Measurements from ENCODE around the gene COL6A2.
"Not testable (repeated sequence)": the region's sequence is repeated elsewhere in the genome, so short reads cannot be mapped to it uniquely, and the experiment has no call there.

The COL6A2 gene

DNA sequence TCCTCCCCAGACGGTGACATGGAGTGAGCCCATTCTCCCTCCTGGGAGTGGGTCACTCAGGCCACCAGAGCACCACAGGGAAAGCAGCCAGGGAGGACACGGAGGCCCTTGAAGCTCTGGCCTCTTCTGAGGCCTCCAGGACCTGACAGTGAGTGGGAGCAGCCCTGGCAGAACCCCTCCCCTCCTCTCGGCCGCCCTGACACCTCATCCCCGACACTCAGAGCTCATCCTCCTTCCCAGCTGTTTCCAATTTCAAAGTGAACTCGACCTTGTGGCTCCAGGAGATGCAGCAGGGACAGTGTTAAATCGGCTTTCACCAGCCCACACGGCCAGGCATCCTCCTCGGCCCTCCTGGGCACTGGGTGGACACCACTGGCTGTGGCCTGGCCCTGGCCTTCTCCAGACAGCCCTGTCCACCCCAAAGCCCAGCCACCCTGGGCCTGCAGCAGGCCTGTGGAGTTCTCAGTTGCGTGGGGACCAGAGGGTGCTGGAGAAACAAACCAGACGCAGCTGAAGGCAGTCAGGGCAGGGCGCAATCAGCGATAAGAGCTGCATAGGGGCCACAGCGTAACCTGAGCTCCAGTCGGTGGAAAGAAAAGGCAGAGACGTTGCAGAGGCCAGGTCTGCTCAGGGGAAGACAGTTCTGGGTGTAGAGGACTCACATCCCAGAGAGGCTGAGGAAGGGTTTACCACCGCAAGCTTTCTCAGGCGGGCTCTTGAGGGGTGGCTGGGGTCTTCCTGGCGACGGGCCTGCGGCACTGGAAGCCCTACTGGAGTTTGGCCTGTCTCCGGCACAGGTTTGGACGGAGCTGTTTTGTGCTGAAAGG, 30.4 kb downstream of the COL6A2 start:
- no peak for DNase-seq

DNA sequence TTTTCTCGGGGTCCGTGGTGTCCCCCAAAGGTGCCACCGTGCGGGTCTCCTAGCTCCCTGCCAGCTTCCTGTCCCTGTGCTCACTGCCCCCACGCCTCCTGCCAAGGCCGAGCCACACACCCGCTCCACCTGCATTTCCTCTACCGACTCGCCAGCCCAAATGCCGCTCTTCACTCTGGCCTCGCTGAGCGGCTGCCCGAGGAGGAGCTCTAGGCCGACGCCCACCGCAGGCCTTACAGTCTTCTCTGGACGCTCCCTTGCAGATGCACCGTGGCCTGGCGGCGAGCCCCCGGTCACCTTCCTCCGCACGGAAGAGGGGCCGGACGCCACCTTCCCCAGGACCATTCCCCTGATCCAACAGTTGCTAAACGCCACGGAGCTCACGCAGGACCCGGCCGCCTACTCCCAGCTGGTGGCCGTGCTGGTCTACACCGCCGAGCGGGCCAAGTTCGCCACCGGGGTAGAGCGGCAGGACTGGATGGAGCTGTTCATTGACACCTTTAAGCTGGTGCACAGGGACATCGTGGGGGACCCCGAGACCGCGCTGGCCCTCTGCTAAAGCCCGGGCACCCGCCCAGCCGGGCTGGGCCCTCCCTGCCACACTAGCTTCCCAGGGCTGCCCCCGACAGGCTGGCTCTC, 31.1 kb downstream of the COL6A2 start:
- DNase-seq: no peak

DNA sequence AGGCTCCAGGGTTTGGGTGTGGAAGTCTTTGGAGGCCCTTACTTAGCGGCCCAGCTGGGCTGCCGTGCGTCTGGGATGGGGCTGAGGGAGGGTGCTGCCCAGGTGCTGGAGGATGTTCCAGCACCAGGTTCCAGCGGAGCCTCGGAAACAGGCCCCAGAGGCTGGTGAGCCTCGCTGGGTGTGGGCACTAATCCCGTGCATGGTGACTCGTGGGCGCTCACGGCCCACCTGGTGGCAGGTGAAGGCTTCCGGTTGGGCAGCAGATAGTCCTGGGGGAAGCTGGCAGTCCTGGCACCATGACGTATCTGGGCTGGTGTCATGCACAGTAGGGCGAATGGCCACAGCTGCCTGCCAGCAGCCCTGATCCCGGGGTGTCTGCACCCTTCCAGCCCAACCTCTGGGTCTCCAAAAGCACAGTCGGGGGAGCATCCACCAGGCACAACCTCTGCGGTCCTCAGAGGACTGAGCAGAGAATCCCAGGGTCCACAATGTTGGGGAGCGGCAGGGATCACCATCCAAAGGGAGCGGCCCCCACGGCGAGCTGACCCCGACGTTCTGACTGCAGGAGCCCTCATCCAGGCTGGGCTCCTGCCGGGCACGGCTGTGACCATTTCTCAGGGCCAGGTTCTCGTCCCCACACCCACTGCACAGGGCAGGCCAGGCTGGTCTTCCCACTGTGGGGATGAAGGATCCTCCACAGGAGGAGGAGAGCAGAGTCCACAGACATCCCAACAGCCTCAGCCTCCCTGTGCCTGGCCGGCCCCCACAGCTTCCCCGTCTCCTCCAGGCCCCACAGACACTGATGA, 32.1 kb downstream of the COL6A2 start:
- no peak for DNase-seq

DNA sequence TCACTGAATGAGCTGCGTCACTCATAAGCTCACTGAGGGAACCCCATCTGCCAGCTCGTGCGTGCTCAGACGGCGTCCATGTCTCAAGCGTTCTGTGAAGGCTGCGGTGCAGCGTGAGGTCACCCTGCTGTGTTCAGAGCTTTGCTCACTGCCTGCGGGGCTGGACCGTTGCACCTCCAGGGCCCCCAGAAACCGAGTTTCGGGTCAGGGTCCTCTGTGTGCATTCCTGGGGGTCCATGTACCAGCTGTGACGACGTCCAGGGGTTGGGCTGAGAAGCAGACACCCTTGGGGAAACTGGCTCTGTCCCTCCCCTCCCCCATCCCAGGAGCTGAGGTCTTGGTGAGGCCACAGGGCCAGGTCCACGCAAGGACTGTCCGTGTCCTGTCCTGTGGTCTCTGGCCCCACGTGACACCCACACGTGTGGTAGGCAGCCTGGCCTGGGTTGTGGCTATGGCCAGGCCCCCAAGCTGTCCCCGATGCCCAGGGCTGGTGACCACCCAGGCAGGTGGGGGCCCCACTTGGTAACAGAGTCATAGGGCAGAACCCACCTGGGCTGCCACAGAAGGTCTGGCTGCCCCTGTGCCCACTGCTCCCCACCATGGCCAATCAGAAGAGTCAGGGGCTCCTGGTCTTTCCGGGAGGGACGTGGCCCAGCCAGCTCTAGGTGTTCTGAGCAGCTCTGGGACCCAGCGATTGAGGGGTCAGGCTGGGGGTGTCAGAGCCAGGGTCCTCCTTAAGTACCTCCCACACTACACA, 33.1 kb downstream of the COL6A2 start:
- no peak for DNase-seq

DNA sequence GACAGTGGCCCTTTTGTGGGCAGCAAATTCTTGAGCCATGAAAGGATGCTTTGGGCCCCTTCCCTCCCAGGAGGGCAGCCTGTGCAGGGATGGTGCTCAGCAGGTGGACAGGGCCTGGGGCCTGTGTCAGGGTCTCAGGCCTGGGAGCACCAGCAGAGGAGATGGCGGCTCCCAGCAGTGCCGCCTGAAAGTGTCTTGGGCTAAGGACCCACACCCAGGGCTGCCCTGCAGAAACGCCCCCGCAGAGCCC, 33.6 kb downstream of the COL6A2 start:
- DNase-seq: no peak

DNA sequence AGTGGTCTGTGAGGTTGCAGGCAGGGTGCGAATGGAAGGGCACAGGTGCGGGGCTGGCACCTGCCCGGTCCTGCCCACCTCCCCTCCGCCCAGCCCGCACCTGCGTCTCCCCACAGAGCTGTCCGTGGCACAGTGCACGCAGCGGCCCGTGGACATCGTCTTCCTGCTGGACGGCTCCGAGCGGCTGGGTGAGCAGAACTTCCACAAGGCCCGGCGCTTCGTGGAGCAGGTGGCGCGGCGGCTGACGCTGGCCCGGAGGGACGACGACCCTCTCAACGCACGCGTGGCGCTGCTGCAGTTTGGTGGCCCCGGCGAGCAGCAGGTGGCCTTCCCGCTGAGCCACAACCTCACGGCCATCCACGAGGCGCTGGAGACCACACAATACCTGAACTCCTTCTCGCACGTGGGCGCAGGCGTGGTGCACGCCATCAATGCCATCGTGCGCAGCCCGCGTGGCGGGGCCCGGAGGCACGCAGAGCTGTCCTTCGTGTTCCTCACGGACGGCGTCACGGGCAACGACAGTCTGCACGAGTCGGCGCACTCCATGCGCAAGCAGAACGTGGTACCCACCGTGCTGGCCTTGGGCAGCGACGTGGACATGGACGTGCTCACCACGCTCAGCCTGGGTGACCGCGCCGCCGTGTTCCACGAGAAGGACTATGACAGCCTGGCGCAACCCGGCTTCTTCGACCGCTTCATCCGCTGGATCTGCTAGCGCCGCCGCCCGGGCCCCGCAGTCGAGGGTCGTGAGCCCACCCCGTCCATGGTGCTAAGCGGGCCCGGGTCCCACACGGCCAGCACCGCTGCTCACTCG, 34.1 kb downstream of the COL6A2 start:
- no peak for DNase-seq

DNA sequence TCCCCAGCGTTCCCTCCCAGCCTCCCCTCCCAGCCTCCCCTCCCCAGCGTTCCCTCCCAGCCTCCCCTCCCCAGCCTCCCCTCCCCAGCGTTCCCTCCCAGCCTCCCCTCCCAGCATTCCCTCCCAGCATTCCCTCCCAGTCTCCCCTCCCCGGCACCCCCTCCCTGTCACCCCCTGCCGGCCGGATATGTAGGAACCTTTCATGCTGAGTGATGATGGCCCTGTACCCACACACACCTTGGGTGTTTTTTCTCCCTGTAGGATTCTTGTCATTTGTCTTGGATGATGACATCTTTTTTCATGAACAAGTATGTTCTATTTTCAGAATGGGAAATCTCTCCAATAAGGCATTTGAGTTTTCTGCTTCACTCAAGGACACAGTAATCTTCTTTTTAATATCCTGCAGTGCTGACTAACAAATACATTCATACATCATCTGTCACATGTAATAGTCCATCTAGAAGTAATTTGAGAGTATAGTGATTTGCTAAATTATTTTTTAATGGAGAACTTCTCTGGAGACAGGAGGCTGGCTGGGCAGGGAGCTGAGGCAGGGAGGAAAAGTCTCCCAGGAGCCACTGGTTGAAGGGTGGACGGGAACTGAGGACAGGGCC, 38.0 kb downstream of the COL6A2 start:
- DNase-seq: no peak

DNA sequence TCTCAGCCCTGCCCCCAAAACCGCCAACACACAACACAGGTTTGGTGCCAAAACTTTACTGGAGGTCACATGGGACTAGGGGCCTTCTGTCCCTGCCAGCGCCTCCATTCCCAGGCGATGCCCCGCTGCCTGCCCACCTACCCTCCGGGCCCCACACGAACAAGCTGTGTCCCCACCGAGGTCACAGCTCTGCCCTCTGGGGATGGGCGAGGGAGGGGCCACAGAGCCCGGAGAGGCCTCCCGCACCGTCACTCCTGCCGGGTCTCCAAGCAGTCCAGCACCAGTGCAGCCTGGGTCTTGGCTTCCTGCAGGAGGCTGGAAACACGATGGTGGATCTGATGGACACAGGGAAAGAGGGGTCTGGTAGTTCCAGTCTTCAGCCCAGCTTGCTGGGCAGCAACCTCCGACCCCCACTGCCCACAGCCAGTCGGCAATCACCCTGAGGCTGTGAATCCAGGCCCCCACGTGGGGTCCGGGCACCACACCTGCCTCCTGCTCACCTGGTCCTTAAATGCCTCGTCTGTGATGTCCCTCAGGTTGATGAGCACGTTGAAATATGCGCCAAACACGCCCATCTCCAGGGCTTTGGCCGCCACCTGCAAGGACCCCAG, 38.9 kb downstream of the COL6A2 start:
- no peak for DNase-seq

DNA sequence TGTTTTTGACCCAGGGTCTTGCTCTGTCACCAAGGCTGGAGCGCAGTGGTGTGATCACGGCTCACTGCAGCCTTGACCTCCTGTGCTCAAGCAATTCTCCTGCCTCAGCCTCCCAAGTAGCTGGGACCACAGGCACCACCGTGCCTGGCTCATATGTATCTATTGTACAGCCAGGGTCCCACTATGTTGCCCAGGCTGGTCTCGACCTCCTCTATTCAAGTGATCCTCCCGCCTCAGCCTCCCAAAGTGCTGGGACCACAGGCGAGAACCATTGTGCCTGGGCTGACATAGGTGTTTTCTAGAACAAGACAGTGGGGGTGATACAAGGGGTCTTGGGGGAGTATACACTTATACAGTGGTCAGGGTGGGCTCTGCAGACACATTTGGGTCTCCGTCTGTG, 40.0 kb downstream of the COL6A2 start:
- DNase-seq: no peak

DNA sequence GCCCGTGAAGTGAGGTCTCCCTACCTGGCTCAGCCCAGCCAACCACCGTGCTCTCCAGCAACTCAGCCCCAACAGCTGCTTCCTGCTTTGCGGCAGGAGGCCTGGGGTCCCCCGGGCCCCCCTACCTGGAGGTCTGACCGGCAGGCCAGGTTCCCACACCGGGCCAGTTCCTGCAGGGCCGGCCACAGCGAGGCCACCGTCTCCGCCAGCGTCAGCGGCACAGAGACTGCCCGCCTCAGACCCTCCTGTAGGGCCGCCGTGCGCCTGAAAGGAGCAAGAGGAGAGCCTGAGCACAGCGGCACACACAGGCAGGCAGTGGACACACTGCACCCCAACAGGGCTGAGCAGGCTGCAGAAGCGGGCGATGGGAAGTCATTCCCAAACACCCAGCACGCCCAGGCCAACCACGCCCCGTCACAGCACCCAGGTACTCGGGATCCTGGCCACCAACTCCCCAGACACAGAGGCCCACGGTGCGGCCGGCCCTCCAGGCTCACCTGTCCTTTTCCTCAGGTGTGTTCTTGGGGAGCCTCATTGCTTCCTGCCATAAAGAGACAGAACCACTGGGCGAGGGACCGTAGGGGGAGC, 40.6 kb downstream of the COL6A2 start:
- DNase-seq: no peak

DNA sequence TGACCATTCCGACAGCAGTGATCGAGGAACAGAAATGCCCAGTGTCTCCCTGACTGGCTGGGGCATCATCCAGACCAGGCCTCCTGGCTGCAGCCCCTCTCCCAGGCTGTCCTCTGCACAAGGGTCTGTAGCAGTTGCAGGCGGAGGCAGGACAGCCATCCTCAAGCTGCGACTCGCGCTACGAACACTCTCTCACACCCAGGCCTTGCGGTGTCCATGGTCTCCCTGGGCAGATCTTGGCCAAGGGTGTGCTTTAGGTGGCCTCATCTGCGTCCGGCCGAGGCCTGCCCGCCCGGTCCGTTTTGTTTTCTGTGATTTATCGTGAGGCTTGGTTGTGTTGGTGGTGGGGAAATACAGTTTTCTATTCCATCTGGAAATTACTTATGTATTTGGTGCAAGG, 41.8 kb downstream of the COL6A2 start:
- DNase-seq: no peak

DNA sequence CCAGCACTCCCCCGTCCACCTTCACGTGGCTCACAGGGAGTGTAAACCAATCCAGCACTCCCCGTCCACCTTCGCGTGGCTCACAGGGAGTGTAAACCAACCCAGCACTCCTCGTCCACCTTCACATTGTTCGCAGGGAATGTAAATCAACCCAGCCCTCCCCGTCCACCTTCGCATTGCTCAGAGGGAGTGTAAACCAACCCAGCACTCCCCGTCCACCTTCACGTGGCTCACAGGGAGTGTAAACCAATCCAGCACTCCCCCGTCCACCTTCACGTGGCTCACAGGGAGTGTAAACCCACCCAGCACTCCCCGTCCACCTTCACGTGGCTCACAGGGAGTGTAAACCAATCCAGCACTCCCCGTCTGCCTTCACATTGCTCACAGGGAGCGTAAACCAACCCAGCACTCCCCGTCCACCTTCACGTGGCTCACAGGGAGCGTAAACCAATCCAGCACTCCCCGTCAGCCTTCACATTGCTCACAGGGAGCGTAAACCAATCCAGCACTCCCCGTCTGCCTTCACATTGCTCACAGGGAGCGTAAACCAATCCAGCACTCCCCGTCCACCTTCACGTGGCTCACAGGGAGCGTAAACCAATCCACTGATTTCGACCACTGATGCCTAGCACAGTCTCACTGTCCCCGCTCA, 42.6 kb downstream of the COL6A2 start:
- DNase-seq: not testable (repeated sequence)

DNA sequence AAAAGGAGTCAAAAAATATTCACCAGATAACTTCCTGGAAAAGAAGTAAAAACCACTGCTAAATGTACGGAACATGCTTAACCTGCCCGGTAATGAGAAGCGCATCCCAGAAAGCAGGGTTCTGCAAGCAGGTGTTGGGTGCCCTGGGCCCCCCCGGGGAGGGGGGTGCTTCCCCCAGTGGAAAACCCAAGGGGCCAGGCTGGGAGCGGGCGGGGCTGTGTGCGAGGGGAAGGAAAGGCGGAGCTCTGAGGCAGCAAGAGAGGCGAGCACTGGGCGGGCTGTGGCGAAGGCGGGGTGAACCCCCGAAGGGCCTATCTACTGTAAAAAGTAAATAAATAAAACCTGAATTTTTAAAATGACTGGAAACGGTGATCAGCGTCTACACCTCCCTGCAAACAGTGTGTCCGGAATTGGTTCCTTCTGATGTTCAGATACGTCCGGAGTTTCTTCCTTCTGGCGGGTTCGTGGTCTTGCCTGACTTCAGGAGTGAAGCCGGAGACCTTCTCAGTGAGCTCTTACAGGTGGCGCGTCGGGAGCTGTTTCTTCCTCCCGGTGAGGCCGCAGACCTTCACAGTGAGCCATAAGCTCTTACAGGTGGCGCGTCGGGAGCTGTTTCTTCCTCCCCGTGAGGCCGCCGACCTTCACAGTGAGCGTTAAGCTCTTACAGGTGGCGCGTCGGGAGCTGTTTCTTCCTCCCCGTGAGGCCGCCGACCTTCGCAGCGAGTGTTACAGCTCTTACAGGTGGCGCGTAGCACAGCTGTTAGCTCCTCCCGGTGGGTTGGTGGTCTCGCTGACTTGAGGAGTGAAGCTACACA, 44.1 kb downstream of the COL6A2 start:
- no peak for DNase-seq

DNA sequence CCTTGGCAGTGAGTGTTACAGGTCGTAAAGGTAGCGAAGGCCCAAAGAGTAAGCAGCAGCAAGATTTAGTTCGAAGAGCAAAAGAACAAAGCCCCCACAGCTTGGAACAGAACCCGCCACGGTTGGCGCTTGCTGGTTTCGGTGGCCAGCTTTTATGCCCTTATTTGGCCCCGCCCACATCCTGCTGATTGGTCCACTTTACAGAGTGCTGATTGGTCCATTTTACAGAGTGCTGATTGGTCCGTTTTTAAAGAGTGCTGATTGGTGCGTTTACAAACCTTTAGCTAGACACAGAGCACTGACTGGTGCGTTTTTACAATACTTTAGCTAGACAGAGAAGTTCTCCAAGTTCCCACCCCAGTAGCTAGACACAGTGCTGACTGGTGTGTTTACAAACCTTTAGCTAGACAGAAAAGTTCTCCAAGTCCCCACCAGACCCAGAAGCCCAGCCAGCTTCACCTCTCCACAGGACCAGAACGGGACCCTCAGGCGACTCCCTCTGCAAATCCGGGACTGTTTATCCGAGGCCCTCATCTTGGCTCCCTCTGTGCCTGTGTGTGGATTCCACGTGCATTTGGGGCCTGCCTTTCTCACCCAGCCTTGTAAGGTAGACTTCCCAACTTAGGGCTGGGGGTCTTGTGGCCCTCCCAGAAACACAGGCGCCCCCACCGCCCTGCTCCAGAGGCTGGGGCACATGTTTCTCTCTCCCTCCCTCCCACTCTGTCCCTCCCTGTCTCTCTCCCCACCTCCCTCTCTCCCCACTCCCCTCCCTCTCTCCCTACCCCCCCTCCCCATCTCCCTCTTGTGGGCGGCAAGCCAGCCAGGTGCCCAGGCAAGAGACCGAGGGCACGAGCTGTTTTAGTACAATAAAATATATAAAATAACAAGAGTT, 44.9 kb downstream of the COL6A2 start:
- no peak for DNase-seq

DNA sequence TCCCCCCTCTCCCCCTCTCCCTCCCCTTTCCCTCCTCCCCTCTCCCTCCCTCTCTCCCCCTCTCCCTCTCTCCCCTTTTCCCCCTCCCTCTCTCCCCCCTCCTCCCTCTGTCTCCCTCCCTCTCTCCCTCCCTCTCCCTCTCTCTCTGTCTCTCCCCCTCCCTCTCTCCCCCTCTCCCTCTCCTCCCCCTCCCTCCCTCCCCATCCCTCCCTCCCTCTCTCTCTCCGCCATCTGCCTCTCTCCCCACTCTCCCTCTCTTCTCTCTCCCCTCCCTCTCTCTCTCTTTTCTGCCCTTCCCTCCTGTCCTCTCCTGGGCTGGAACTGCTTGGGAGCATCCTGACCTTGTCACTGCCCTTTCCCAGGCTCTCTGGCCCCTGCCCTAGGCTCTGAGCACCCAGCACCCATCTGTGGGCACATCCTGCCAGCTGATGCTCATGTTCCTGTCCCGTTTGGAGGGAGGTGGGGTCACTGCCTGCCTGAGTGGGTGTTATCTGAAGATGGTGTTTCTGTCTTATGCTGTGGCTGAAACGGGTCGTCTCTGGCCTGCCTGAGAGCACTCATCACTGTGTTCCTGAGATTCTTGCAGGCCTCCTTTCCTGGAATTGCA, 46.7 kb downstream of the COL6A2 start:
- no peak for DNase-seq

DNA sequence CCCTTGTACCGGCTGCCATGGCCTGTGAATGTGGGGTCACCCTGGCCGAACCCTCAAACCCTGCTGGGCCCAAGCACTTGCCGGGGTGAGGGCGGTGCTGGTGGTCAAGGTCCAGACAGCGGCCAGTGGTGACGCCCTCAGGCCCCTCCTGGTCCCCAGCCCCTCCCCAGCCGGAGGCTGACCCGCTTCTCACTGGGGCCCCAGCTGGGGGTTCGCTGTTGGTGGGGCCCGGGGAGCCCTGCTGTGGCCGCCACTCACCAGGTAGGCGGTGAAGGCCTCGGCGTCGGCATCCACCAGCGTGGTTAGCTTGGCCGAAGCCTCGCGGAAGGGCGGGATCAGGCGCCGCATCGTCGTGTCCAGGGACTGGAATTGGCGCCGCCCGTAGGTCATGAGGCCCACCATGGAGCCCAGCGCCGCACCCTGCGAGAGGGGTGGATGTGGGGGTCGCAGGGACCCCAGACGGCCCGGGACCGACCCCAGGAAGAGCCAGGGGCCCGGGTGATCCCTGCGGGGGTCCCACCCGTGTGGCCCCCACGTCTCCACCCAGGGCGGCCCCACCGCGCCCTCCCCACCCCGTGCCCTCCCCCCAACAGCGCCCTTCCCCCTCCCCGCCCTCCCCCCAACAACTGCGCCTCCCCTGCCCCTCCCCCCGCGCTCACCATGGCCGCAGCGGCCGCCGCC, 47.4 kb downstream of the COL6A2 start:
- no peak for DNase-seq

DNA sequence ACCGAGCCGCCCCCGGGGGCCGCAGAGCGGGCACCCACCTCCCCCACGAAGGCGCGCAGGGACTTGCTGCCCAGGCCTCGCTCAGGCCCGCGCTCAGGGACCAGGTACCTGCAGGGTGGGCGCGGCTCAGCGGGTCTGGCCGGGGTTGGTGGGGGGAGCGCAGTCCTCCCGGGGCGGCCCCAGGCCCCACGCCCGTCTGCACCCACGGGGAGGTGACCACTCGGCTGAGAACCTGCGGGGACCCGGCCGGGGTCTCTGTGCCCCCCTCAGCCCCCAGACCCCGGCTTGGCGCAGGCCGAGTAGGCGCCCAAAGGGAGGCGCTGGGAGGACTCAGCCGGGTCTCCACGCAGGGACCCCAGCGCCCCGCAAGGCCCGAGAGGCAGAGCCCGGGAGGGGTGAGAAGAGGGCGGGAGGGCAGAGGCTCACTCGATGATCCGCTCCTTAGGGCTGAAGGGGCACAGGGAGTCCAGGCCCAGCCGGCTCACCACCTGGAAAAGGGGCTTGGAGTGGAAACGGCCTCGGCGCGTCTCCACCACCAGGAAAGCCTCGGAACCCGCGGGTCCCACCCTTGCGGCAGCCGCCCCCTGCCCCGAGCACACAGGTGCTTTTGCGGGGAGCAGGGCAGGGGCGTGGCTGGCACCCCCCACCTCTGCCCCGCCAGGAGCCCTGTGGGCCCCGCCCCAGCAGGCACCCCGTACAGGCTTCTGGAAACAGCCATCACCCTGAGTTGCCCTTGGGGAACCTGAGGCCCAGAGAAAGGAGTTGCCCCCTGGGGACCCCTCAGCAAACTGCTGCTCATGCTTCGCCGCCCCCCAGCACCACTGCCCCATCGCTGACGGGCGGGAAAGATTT, 48.2 kb downstream of the COL6A2 start:
- no peak for DNase-seq
